HG03066 (cell line): ENCODE data around the gene RNASE3.
"Not testable (repeated sequence)": the region's sequence is repeated elsewhere in the genome, so short reads cannot be mapped to it uniquely, and the experiment has no call there.

ENCODE experiments used
- ATAC-seq: cut with Tn5 transposase; IDR thresholded peaks from one replicate; pipeline ENCODE4 v1.9.1; 2021; ENCODE audit warnings: low read depth; ENCODE audit not compliant: unreplicated experiment

Gene RNASE3

DNA sequence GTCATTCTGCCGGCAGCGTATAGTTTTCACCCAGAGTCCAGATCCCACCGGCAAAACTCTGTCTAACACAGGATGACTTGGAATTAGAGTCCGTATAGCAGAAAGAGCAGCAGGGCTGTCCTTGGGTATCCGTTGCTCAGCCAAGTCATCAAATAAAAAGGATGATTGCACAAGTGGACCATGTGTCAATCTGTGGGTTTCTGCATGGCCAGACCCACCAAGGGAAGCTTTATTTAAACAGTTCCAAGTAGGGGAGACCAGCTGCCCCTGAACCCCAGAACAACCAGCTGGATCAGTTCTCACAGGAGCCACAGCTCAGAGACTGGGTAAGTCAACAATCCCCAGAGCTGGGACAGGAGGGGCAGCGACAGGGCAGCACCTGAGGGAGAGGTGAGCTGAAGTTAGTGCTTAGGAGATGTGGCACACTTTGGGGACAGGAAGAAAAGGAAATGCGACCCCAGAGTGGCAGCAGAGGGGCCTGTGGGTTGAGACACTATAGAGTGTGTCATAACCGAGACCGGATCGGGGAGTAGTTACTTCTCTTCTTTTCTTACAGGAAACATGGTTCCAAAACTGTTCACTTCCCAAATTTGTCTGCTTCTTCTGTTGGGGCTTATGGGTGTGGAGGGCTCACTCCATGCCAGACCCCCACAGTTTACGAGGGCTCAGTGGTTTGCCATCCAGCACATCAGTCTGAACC is at the start of gene RNASE3:
RNASE3 (plus strand) TSS at position 260 of the 700 bp plus-strand sequence; CDS start at position 562, 302 bp downstream.
- not testable (repeated sequence) for ATAC-seq

DNA sequence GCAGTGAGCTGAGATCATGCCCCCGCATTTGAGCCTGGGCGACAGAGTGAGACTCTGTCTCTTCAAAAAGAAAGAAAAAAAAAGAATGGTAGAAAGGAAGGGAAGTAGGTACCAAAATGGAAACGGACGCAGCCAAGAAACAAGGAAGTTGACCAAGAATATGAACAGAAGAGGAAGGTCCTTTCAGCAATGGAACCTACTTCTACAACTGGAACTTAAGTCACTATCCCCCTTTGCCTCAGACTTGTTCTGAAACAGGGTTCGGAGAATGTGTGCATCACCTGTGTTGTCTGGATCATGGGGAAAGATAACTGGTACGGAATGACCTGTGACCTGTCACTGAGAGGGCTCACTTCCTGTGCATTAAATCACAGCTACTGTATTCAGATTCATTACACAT is 44.6 kb upstream of the RNASE3 start:
- no peak for ATAC-seq

DNA sequence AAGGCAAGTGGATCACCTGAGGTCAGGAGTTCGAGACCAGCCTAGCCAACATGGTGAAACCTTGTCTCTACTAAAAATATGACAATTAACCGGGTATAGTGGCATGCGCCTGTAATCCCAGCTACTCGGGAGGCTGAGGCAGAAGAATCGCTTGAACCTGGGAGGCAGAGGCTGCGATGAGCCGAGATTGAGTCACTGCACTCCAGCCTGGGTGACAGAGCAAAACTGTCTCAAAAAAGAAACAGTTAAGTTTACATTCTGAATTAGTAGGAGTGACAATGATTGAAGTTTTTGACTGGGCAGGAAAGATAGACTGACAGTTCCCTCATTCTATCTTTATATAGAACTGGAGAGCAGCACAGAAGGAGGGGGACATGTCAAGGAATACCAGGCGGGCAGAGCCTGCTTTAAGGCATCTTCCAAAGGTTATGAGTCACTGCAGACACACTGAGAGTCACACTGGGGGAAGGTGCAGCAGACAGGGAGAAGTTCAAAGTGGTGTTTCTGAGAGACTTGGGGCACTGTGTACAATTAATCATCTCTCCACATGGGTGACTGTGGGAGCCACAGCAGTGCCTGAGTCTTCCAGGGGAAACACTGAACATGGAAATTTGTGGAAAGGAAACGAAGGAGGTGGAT is 42.8 kb upstream of the RNASE3 start:
- no peak for ATAC-seq

DNA sequence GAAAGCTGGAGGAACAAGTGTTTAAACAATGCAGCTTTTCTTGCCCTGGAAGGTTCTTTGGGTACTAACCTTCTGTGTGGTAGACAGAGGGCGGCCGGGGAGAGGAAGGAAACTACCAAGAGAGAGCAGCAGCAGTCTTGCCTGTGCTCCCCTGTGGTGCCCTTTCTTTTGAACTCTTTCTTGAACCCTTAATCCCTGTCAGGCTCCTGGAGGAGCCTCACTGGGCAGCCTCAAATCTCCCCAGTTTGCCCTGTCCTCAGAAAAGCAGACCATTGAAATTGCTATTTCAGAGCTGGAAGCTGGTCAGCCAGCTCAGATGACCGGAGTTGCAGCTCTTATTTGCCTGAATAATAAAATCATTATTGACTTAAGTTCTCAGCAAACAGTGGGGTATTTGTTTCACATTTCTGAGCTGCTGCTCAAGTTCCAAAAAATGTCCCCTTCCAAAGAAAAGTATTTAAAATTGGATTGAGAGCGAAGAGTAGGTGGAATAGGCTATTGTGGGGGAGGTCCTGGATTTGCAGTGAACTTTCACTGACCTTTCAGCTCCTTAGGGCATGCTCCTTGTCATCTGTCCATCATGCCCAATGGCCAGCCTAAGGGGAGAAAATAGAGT is 42.1 kb upstream of the RNASE3 start:
- no peak for ATAC-seq

DNA sequence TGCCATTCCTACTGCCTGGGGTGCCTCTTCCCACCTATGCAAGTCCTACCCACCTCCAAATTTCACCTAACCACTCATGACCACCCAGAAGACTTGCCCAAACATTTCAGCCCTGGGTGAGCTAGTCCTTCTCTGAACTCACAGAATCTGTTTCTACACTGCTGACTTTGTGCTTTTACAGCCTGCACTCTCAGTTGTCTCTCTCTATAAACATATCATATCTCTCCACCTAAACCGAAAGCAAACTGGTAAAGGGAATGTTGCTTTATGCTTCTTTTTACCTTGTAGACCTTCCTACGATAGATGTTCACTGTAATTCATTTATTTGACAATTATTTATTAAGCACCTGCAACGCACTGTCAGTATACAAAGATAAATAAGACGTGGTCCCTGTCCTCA is 38.1 kb upstream of the RNASE3 start:
- no peak for ATAC-seq

DNA sequence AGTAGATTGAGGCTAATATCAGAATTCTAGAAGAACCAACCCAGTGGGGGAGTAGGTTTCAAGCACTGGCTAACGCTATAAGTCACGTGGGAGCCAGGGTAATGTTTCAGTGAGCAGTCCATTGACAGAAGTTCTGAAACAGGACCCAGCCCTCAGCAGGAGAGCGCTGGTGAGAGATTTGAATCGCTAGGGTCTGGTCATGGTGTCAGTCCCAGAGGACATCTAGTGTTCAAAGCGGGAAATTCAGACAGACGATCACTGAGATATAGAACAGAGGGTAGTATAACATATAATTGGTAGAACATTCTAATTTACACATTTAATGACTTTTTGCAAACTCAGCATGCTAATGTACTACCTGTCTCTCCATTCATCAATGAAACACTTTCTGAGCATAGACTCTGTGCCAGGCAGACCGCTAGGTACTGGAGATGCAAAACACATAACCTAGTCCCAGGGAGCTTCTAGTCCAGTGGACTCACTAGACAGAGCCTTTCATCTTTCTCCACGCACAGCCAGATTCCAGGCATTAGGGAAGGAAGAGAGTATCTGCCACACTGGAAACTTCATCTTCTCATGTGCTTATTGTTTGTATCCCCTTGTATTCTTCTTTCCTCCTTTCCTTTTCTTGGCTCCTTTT is 35.4 kb upstream of the RNASE3 start:
- no peak for ATAC-seq

DNA sequence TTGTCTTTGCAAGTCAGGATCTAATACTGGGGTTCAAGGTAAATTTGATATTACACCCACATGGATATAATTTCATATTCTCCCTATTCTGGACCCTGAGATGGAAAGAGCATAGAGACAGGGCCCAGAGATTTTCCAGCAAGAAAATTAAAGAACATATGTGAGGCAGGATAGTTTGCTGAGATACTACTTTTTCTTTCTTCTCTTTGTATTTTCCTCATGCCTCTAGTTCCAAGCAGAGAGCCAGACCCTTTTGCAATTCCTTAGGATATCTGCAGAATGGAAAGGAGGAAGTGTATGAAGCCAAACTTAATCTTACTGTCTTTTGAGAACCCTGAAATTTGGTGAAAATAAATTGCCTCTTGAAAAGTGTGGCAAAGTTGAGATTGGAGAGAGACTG is 34.0 kb upstream of the RNASE3 start:
- no peak for ATAC-seq

DNA sequence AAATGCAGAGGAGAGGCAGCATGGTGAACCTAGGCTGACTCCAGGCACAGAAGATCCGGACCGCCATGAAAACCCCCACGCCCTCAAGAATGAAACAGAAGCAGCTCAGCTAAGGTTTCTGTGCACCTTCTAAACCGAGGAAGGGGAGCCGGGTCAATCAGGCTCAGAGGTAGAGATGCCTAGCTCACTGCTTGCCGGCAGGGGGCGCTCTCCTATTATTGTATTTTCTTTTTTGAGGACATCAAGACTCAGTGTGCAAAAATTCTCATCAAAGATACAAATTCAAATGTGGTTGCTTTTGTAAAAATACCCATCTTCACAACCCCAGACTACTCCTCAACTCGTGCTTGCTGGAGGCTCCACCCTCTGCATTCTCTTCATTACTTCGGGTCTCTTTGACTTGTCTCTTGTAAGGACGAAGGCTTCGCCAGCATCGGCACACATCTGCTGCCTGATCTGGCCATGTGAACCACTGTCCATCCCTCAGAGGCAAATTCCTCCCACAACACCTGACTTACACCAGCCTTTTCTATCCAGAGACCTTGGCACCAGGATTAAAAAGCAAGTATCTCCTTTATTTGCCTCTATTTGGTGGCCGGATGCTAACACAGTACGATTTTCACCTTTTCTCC is 33.4 kb upstream of the RNASE3 start:
- no peak for ATAC-seq

DNA sequence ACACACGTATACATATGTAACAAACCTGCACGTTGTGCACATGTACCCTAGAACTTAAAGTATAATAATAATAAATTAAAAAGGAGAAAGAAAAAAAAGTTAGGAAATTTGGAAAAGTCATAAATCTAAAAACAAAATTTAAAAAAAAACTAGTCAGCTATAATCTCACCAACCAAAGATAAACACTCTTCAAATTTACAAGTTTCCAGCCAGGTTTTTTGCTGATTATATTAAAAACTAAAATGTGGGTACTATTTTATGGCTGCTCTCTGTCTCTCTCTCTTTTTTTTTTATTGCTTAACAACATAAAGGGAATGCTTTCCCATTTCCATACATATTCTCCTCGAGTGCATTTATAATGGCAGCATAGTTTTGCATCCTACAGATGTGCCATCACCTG is 25.0 kb upstream of the RNASE3 start:
- no peak for ATAC-seq

DNA sequence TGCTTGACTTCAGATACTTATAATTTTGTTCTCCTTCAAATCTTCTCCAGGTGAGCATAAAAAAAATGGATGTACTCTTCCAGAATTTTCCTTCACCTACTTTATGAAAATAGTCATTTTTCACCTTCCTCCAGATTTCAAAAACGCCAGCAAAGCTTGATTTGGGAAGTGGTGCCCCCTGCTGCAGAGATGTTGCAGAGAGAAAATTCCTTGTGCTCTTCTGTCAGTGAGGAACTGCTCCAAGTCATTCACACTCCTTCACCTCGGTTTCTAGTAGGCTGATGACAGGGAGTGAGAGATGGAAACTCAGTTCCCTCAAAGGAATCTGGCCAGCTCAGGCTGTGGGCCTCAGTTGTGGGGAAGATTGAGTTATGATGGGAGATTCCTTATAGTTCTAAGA is 24.2 kb upstream of the RNASE3 start:
- ATAC-seq: no peak

DNA sequence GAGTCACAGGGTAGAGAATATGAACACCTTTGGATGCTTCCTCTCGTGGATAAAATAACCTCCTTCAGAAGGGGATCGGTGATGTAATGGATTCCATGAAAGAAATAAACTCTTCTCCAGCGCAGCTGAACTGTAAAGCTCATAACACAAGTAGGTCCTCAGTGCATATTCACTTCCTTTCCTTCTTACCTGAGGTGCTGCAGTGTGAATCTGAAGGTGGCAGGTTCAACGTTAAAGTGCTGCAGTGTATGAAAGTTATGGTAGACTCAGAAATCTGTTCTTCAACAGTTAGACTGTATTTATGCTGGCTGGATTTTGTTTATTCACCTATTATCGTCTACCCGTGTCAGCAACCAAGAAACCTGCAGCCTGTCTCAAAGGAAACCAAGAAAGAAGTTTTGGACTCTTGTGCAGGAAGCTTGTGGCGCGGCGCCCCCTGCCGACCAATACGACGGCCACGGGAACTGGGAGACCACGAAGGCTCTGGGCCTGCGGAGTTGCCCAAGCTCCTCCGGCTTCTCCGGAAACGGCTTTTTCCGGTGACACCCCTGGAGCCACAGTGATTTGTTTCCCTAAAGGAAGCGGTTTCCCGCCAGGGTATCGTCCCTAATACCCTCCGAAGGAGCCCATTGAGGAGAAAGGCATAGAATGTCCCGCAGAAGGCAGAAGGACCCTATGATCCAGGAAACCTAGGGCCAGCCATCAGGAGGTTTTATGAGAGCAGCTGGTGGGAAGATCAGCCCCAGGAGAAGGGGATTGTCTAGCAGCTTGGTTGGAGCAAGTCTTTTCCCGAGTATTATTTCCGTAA is 17.6 kb upstream of the RNASE3 start:
- peak; percentile 72 for ATAC-seq

DNA sequence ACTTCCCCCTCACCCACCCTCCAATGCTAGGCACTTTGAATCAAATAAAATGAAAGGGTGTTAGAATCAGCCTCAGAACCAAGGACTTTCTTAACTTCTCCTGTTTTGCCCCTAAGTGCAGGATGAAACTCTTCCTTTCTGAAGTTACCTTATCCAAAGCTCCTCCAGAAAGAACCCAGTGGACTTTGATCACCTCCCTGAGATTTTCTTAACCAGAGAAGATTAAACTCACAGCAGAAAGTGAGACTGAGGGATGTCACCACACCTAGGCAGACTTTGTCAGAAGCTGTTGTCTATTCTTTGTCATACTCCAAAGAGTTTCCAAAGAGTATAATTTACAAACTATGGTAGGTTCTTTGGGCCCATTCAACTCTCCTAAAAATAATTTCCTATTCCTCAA is 14.2 kb upstream of the RNASE3 start:
- no peak for ATAC-seq

DNA sequence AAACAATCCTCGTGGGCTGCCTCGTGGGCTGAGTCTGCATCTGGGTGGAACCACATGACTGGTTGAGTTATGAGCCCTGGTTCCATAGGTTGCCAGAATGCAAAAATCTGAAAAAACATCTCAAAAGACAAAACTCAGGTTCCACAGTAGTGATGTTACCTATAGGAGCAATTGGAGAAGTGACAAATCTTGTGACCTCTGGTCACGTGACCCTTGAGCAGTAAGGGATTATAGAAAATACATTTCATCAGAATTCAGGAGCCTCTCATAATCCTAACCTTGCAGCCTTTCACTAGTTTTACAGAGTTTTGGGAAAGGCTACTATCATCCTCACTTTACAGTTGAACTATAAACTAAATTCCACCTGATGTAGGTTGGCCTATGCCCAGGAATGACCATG is 12.5 kb upstream of the RNASE3 start:
- no peak for ATAC-seq

DNA sequence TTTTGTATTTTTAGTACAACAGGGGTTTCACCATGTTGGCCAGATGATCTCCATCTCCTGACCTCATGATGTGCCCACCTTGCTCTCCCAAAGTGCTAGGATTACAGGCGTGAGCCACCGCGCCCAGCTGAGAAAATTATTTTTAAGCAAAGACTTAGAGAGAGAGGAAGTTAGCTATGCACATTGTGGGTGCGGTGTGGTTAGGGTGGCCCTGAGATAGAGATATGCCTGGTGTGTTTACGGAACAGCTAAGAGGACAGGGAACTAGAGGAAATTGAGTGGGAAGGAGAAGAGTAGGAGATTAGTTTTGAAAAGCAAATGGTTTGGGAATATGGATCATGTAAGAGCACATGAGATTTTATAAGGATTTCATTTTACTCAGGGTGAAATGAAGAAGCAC is 10.0 kb upstream of the RNASE3 start:
- not testable (repeated sequence) for ATAC-seq

DNA sequence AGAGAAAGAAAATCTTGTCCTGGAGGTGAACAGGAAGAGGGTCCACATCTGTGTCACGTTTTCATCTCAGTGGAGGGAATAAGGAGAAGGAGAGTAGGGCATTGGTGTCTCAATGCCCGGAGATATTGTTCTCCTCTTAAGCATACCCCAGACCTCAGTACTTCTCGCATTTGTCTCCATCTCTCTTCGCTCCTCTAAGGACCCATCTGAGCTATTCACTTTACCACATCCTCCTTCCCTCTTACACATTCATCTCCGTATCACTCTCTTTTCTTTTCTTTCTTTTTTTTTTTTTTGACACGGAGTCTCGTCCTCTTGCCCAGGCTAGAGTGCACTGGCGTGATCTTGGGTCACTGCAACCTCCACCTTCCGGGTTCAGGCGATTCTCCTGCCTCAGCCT is 8.4 kb upstream of the RNASE3 start:
- not testable (repeated sequence) for ATAC-seq

DNA sequence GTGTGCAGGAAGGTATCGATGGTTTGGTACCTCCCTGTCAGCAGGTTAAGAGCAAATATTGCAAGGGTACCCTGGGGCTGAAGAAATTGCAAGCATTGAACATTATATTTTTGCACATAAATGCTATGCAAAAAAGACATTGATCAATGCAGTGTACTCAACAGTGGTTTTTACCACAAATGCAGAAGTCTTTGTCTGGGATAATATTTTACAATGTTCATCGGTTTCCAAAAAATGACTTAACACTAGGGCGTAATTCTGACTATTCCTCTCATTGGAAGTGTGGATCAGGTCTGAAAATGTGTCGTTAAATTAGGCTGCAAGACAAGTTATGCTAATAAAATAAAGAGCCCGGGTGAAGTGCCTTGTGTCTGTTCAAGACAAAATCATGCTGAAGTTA is 2.8 kb upstream of the RNASE3 start:
- ATAC-seq: not testable (repeated sequence)

DNA sequence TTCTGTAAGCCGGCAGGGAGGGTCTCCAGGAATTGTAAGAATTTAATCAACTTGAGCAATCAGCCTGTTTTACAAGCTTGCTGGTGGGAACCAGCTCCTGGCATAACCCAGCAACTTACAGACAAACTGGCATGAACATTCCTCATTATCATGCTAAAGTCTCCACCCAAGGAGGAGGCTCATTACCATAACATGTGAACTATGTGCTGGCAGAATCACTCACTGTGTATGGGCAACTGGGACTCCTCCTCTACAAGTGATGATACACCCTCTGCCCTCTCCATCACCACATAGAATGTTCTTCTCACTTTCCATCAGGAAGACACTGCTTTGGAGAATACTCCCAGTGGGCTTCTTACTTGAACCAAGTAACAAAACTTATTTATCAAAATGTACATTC is 4.1 kb downstream of the RNASE3 start:
- not testable (repeated sequence) for ATAC-seq

DNA sequence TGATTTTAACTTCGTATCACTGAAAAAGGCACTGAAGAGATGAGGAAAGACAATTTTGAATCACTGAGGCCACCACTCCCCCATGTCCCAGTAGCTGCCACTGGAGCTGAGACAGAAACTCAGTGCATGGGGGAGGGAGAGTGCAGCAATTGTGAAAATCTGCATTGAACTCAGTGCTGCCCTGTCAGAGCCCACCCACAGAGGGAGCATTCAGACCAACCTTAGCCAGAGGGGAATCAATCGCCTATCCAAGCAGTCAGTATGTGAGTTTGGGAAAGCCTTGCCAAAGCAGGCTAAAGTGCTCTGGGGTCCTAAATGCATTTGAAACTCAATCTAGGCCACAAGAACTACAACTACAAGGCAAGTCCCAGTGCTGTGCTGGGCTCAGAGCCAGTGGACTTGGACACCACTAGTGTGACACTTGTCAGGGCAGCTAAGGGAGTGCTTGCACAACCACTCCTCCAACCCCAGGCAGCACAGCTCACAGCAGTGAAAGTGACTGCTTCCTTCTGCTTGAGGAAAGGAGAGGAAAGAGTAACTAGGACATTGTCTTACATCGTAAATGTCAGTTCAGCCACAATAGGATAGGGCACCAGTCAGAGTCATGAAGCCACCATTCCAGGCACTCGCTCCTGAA is 13.3 kb downstream of the RNASE3 start:
- no peak for ATAC-seq

DNA sequence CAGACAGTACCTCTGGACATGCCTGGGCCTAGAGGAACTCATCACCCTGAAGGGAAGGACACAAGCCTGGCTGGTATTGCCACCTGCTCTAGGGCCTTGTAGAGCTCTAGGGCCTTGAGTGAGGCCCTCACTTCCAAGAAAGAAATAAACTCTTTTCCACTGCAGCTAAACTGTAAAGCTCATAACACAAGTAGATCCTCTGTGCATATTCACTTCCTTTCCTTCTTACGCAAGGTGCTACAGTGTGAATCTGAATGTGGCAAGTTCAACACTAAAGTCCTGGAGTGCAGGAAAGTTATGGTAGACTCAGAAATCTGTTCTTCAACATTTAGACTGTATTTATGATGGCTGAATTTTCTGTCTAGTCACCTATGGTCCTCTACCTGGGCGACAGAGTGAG is 14.5 kb downstream of the RNASE3 start:
- no peak for ATAC-seq

DNA sequence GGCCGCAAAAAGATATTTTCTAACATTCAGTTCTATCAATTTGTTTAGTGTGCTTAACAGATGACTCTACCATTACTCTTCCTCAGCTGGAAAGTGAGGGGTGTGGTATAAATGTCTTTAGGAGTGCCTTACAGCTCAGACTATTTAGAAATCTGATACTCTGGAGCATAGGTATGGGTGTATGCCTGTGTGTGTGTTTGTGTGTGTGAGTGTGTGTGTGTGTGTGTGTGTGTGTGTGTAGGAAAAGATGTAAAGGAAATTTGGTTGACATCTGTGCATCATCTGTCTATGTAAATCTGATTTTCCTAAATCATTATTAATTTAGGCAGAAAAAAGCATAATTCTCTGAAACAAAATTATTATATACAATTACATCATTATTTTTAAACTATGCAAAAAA is 16.0 kb downstream of the RNASE3 start:
- no peak for ATAC-seq
